Measurements from ENCODE around the gene IFI27L1. TPM values are rescaled to one million over a fixed set of nuclear protein-coding genes. Genes with fewer than 3 reads are reported as not detected.

IFI27L1 gene
- total RNA-seq, 1 donor from 2014 or later, result 24.7 TPM

DNA sequence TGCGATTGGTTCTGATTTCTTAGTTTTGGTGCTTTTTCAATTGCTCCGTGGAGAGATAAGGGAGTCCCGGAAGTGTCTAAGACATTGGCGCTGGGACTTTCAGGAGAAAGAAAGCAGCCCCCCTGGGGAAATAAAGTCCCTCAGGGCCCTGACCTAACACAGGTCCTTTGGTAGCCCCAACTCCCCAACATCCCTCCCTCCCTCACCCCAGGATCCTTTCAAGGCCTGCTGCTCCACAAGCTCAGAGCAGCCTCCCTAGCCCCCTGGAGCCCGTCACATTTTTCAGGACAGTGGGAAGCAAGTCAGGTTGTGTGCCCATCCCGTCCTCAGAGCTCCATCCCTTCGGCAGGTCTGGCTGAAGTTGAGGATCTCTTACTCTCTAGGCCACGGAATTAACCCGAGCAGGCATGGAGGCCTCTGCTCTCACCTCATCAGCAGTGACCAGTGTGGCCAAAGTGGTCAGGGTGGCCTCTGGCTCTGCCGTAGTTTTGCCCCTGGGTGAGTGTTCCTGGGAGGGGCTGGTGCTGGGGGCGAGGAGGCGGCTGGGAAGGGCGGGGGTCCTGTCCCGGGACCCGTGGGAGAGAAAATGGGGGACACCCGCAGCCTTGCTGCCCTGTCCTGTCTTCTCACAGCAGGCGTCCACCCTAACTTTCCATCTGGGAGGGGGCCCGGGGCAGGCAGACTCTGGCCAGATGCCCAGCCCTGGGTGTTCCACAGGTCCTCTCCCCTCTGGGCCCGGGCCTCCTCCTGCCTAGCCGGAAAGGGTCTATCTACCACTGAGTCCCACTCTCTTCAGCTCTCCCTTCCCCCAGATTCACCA lies 30.4 kb downstream of the IFI27L1 start:
- TF ChIP-seq, protein P1, sequence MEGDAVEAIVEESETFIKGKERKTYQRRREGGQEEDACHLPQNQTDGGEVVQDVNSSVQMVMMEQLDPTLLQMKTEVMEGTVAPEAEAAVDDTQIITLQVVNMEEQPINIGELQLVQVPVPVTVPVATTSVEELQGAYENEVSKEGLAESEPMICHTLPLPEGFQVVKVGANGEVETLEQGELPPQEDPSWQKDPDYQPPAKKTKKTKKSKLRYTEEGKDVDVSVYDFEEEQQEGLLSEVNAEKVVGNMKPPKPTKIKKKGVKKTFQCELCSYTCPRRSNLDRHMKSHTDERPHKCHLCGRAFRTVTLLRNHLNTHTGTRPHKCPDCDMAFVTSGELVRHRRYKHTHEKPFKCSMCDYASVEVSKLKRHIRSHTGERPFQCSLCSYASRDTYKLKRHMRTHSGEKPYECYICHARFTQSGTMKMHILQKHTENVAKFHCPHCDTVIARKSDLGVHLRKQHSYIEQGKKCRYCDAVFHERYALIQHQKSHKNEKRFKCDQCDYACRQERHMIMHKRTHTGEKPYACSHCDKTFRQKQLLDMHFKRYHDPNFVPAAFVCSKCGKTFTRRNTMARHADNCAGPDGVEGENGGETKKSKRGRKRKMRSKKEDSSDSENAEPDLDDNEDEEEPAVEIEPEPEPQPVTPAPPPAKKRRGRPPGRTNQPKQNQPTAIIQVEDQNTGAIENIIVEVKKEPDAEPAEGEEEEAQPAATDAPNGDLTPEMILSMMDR (IDR thresholded peaks at IDR 0.05; ENCODE audit: insufficient read depth, low read length, poor library complexity, severe bottlenecking), result no peak
- H3K36me3 ChIP-seq (ENCODE audit: control insufficient read depth, insufficient read depth, low read length), result no peaks in the 10 kb centered on the region
- H3K4me3 ChIP-seq (ENCODE audit: low read depth, low read length), result no peak overlapping the region

DNA sequence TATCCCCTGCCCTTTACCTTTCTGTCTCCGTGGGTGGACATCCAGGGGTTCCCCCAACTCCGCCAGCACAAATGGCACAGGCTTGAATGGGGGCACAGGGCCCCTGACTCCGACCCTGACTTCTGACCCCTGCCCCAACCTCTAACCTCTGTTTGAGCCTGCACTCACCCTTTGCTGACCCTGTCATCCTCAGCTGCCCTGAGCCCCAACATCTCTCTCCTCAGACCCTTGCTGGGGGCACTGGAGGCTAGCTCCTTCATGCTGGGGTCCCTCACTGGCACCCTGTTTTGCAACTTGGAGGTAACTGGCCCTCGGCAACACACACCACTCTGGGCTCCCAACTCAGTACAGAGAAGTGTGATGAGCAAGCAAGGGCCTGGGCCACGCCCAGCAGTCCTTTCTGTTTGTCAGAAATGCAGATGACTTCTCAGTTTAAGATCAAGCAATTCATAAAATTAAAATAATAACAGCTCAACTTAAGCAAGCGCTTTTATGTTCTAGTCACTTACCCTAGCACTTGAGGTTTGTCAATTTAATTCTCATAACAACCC lies 31.5 kb downstream of the IFI27L1 start:
- Histone ChIP-seq H3K36me3 (ENCODE audit: control insufficient read depth, insufficient read depth, low read length) (no peaks in the 10 kb centered on the region), H3K27me3 (ENCODE audit: control insufficient read depth, insufficient read depth, low read length) (peaks cover 3% of the 10 kb centered on the region), H3K4me3 (ENCODE audit: low read depth, low read length) (no peak overlapping the region)
- no peak for DNase-seq (ENCODE audit: low read depth)
- TF ChIP-seq, protein P1 (IDR thresholded peaks at IDR 0.05; ENCODE audit: insufficient read depth, low read length, poor library complexity, severe bottlenecking), result no peak

More for the DNA sequence above, 30.4 kb downstream of the IFI27L1 start:
- peaks cover 3% of the 10 kb centered on the region for H3K27me3 ChIP-seq (ENCODE audit: control insufficient read depth, insufficient read depth, low read length)
- no peak for DNase-seq (ENCODE audit: low read depth)

DNA sequence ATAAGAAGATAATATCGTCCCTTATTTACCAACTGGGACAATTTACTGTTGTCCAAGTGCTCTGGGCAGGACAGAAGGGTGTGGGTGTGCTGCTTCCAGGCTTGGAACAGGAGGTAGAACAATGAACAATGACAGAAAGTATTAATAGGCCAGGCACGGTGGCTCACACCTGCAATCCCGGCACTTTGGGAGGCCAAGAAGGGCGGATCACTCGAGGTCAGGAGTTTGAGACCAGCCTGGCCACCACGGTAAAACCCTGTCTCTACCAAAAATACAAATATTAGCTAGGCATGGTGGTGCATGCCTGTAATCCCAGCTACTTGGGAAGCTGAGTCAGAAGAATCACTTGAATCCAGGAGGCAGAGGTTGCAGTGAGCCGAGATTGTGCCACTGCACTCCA lies 32.0 kb downstream of the IFI27L1 start:
- peaks cover 7% of the 10 kb centered on the region for H3K27me3 ChIP-seq (ENCODE audit: control insufficient read depth, insufficient read depth, low read length)
- no peak overlapping the region for H3K4me3 ChIP-seq (ENCODE audit: low read depth, low read length)
- TF ChIP-seq, protein P1 (IDR thresholded peaks at IDR 0.05; ENCODE audit: insufficient read depth, low read length, poor library complexity, severe bottlenecking), result no peak
- H3K36me3 ChIP-seq (ENCODE audit: control insufficient read depth, insufficient read depth, low read length), result no peaks in the 10 kb centered on the region
- DNase-seq (ENCODE audit: low read depth), result no peak

DNA sequence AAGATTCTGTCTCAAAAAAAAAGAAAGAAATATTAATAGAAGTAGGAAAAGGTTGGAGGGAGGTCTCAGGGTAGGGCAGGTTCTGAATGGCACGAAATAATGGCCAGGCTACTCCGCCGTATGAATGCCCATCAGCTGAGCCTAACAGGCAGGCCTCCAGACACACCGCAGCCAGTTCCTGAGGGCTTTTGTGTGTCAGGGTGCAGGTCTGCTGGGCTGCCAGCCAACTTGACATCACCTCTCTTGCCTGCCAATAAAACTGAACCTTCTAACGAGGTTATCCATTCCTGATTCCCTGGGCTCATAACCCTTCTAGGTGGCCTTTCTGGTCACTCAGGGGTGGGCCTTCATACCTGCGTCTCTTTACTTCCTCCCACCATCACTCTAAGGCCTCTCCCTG lies 32.4 kb downstream of the IFI27L1 start:
- H3K27me3 ChIP-seq (ENCODE audit: control insufficient read depth, insufficient read depth, low read length), result peaks cover 7% of the 10 kb centered on the region
- no peak overlapping the region for H3K4me3 ChIP-seq (ENCODE audit: low read depth, low read length)
- H3K36me3 ChIP-seq (ENCODE audit: control insufficient read depth, insufficient read depth, low read length), result no peaks in the 10 kb centered on the region
- TF ChIP-seq, protein P1 (IDR thresholded peaks at IDR 0.05; ENCODE audit: insufficient read depth, low read length, poor library complexity, severe bottlenecking), result no peak
- no peak for DNase-seq (ENCODE audit: low read depth)

DNA sequence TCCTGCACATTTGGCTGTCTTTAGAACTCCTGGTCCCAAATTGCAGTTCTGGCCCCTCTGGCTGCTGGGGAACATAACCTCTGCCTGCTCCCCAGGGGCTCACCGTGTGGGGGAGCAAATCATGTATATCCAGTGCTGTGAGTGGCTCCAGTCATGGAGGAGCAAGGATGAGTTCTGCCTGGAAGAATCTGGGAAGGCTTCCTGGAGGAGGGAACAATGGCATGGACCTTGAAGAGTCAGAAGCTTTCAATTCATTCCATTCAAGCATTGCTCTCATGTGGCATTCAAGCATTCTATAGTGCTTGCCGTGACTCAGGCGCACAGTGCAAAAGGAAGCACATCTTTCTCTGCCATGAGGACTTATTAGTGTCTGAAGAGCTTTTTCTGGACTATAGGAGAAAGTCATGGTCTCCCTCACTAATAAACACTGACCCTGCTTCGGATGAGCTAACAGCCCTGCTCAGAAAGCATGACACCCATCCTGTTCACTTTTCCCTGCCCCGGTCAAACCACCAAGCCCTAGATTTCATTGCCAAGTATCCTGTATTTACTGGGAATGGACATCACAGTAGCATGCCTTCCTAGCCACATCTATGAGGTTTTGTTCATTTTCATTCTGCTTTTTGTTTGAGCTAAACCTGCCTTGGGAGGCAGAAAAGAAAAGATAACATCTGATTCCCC lies 32.9 kb downstream of the IFI27L1 start:
- DNase-seq (ENCODE audit: low read depth), result no peak
- peaks cover 7% of the 10 kb centered on the region for H3K27me3 ChIP-seq (ENCODE audit: control insufficient read depth, insufficient read depth, low read length)
- TF ChIP-seq, protein P1 (IDR thresholded peaks at IDR 0.05; ENCODE audit: insufficient read depth, low read length, poor library complexity, severe bottlenecking), result no peak
- H3K36me3 ChIP-seq (ENCODE audit: control insufficient read depth, insufficient read depth, low read length), result no peaks in the 10 kb centered on the region
- H3K4me3 ChIP-seq (ENCODE audit: low read depth, low read length), result no peak overlapping the region
